ENCODE measurements around the gene POLR2J2.
"Not testable (repeated sequence)": the region's sequence is repeated elsewhere in the genome, so short reads cannot be mapped to it uniquely, and the experiment has no call there.

- TF ChIP-seq POLR2A (IDR thresholded peaks at IDR 0.05; ENCODE audit: low read depth, low read length); TAF1 (IDR thresholded peaks at IDR 0.05; ENCODE audit: borderline replicate concordance, low read depth, low read length); POLR2AphosphoS5 (IDR thresholded peaks at IDR 0.05; ENCODE audit: low read depth, low read length): not testable (repeated sequence)
Measured at GRCh38 chr7:102689436-102690282, 18.2 kb upstream of the POLR2J2 start.
